ENCODE results near the gene MASP2. TPM values are rescaled to one million over a fixed set of nuclear protein-coding genes. Genes with fewer than 3 reads are reported as not detected.

The MASP2 gene
- total and polyA plus RNA-seq, 2 of the 8 experiments (the other 6 are each of a cell fraction or from before 2014, with no cell fraction given): 0.54 to 1.2 TPM

DNA sequence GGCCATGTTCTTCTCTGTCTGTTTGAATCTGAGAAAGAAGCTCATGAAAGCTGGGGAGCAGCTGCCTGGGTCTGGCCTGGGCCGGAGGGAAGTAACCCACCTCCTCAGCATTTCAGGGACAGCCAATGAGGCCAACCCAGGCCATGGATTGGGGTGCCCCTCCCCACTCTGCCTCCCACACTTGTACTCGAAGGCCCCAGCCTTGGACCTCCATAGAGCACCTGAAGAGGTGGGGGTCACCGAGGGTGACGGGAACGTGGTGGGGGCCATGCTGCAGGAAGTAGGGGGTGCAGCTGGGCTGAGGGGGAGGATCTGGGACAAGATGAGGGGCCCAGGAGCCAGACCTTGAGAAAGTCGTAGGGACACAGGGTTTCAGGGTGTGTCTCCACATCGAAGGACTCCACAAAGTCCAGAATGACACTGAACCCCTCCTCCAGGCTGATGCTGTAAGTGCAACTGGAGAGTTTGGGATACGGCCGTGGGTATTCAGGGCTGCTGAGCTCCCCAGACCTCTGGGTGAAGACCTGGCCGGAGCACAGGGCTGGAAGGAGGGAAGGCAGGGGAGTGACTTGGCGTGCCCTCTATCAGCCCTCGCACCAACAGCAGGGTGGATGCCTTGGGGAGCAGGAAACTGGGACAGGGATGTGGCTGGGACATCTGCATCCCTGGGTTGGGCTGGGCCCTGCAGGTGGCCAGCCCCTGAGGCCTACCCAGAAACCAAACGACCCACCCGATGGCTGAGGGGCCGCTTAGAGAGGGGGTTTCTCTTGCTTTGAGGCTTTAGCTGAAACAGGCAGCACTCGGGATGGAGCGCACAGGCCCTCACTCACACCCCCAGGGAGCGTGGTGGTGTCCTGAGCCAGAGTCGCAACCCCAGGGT, 3.8 kb downstream of the MASP2 start:
- peaks cover 0 to 10% (median 1%) of the 10 kb centered on the region in 4 experiments; a peak in 4 of 7 replicates for H3K4me1 ChIP-seq (replicated peaks in 1 of 4; ENCODE audit: control insufficient read depth in 3 of 4, insufficient read depth in 4 of 4, low read length in 3 of 4)
- H4K5ac ChIP-seq (ENCODE audit: insufficient read length, low read depth, low read length): no peak overlapping the region
- no peak overlapping the region for H3K14ac ChIP-seq (ENCODE audit: insufficient read length)
- H3K4me2 ChIP-seq (ENCODE audit: insufficient read depth in 1 of 2, low read depth in 2 of 2, low read length in 2 of 2): no peak overlapping the region
- no peak overlapping the region for H3K18ac ChIP-seq (ENCODE audit: extremely low read depth, low read length)
- no peak overlapping the region for H3K4ac ChIP-seq (replicated peaks; ENCODE audit: insufficient read length, low read depth, low read length)
- no peak overlapping the region for H3K9ac ChIP-seq (replicated peaks in 1 of 4; ENCODE audit: extremely low read depth in 1 of 4, low read depth in 3 of 4, low read length in 3 of 4)
- no peak overlapping the region for H2BK120ac ChIP-seq (replicated peaks; ENCODE audit: low read depth, low read length)
- no peak overlapping the region for H2BK20ac ChIP-seq (ENCODE audit: low read length)
- no peak overlapping the region for H2BK5ac ChIP-seq (ENCODE audit: low read depth, low read length)
- H3K56ac ChIP-seq (replicated peaks; ENCODE audit: insufficient read length, low read depth, low read length): no peak overlapping the region
- H3K23ac ChIP-seq (ENCODE audit: insufficient read length): no peak overlapping the region
- peaks cover 32% of the 10 kb centered on the region; the same call in 1 of the 2 replicates for H3K23me2 ChIP-seq (ENCODE audit: low read depth, low read length)
- DNase-seq (ENCODE audit: low read depth in 1 of 2, low spot score in 2 of 2) (peak in 1 of 2 experiments; percentile 37), FAIRE-seq (no peak)
- peaks cover 0 to 13% of the 10 kb centered on the region in 2 experiments for H4K20me1 ChIP-seq (replicated peaks in 1 of 2; ENCODE audit: control insufficient read depth in 1 of 2, insufficient read depth in 2 of 2, low read length in 2 of 2)
- ChIA-PET POLR2A (ENCODE audit: partially characterized antibody) (interaction anchor here (2.0 to 2.1 kb wide), 2 partner anchors 9 to 12 kb away, joined by 6 to 16 read pairs; no protein-coding TSS in a partner anchor), CTCF (ENCODE audit: partially characterized antibody) (interaction anchor here (0.6 to 1.1 kb wide), 3 partner anchors 18 to 156 kb away, joined by 3 read pairs; no protein-coding TSS in a partner anchor)
- no peak overlapping the region for H2AK5ac ChIP-seq (ENCODE audit: low read depth, low read length)
- no peak overlapping the region for H3K4me3 ChIP-seq (ENCODE audit: extremely low read depth in 1 of 4, insufficient read depth in 2 of 4, low read depth in 3 of 4, low read length in 4 of 4)
- H3K27ac ChIP-seq (ENCODE audit: low read depth, low read length): no peak overlapping the region
- H2BK15ac ChIP-seq (ENCODE audit: low read length): no peak overlapping the region
- no peaks in the 10 kb centered on the region for H3K27me3 ChIP-seq (replicated peaks in 1 of 4; ENCODE audit: control insufficient read depth in 3 of 4, extremely low read depth in 1 of 4, insufficient read depth in 3 of 4, low read length in 3 of 4)
- no peak overlapping the region for H4K91ac ChIP-seq (replicated peaks; ENCODE audit: insufficient read length, low read length)
- H2AFZ ChIP-seq (ENCODE audit: low read length): no peak overlapping the region
- TF ChIP-seq TEAD4 (IDR thresholded peaks at IDR 0.05; ENCODE audit: low read depth, low read length) (no peak), JUN (IDR thresholded peaks at IDR 0.05; ENCODE audit: low read depth, low read length) (no peak), CHD2 (IDR thresholded peaks at IDR 0.05; ENCODE audit: low read length) (no peak), JUND (IDR thresholded peaks at IDR 0.05; ENCODE audit: low read length) (no peak), TBP (IDR thresholded peaks at IDR 0.05; ENCODE audit: low read depth, low read length) (no peak)
- TF ChIP-seq, protein P1, sequence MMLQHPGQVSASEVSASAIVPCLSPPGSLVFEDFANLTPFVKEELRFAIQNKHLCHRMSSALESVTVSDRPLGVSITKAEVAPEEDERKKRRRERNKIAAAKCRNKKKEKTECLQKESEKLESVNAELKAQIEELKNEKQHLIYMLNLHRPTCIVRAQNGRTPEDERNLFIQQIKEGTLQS (IDR thresholded peaks at IDR 0.05; ENCODE audit: insufficient read depth, low read depth, low read length): no peak
- no peaks in the 10 kb centered on the region for H3K79me1 ChIP-seq (ENCODE audit: low read depth, low read length)
- H3K9me3 ChIP-seq (ENCODE audit: insufficient read depth in 2 of 2, low read depth in 1 of 2, low read length in 1 of 2): no peaks in the 10 kb centered on the region
- H3K36me3 ChIP-seq (ENCODE audit: control insufficient read depth in 2 of 4, insufficient read depth in 4 of 4, low read length in 3 of 4): no peaks in the 10 kb centered on the region
- H4K8ac ChIP-seq (ENCODE audit: extremely low read depth, insufficient read depth, low read length): 0 out of 2 replicates have a peak overlapping the region, but pooled peaks have one; percentile 38
- H2BK12ac ChIP-seq (ENCODE audit: low read depth, low read length): no peak overlapping the region
- no peaks in the 10 kb centered on the region for H3K79me2 ChIP-seq (ENCODE audit: control insufficient read depth in 1 of 2, insufficient read depth in 2 of 2, low read length in 2 of 2)
- 89% methylated on average over 18 of the region's 19 CpGs; no CpG with 5 or more reads in 1 of the 2 experiments for WGBS, 2 experiments (ENCODE audit: extremely low coverage in 1 of 2, insufficient coverage in 1 of 2, insufficient read length in 1 of 2, insufficient replicate concordance in 2 of 2, low coverage in 1 of 2, low lambda C conversion rate in 2 of 2, missing lambda C conversion rate in 1 of 2)
